Activated naive CD4-positive, alpha-beta T cell treated with anti-CD3 and anti-CD28 coated beads for 36 hours (primary cell): Measurements from ENCODE around the gene CPNE9. TPM values are rescaled to one million over a fixed set of nuclear protein-coding genes. Genes with fewer than 3 reads are reported as not detected.

Experiments used
- CTCF ChIA-PET: fragments of 350-600 bp; sonication (Branson Sonifier 250); formaldehyde crosslinking; loops from one replicate; lab custom pipeline; 2021; ENCODE audit warnings: antibody characterized with exemption; lab: Charles Lee
- DNase-seq: peaks from one replicate; pipeline ENCODE4 v3.0.0-alpha.2; 2020
- H3K27ac Mint-ChIP-seq: one replicate; pipeline ENCODE4 v1.8.0; 2021; ENCODE audit warnings: mild to moderate bottlenecking, mixed read lengths
- H3K27me3 Mint-ChIP-seq: one replicate; pipeline ENCODE4 v1.8.0; 2021; ENCODE audit warnings: low read depth, mixed read lengths
- H3K36me3 Mint-ChIP-seq: one replicate; pipeline ENCODE4 v1.8.0; 2021; ENCODE audit warnings: low read depth, mixed read lengths
- H3K4me1 Mint-ChIP-seq: one replicate; pipeline ENCODE4 v1.8.0; 2021; ENCODE audit warnings: low read depth, mixed read lengths
- H3K4me3 Mint-ChIP-seq: one replicate; pipeline ENCODE4 v1.8.0; 2021; ENCODE audit warnings: mild to moderate bottlenecking, moderate library complexity, mixed read lengths
- H3K9me3 Mint-ChIP-seq: one replicate; pipeline ENCODE4 v1.8.0; 2021; ENCODE audit warnings: mixed read lengths
- intact Hi-C: fragments of 100-400 bp; cut with micrococcal nuclease; formaldehyde crosslinking; loops from one replicate; pipeline ENCODE4 v1.15.1; 2023
- total RNA-seq, 2 experiments: library from RNA; stranded (reverse); gene quantifications; one replicate each; pipeline ENCODE4 v1.2.3, GENCODE V29; 2021

The CPNE9 gene
- total RNA-seq, 2 experiments from 2014 or later: not detected

DNA sequence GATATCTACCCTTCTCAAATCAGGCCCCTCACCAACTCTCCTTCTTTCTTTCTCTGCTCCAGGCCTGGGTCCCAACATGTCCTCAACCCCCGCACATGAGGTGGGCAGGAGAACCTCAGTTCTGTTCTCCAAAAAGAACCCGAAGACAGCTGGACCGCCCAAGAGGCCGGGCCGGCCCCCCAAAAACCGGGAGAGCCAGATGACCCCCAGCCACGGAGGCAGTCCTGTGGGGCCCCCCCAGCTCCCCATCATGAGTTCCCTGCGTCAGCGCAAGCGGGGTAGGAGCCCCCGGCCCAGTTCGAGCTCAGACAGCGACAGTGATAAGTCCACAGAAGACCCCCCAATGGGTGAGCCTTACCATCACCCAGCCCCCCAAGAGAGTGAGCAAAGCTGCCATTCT lies 40.5 kb downstream of the CPNE9 start:
- Mint-ChIP-seq H3K27me3 (no peaks in the 10 kb centered on the region), H3K36me3 (peaks cover 53% of the 10 kb centered on the region), H3K4me1 (peaks cover 13% of the 10 kb centered on the region), H3K27ac (no peak overlapping the region), H3K4me3 (no peak overlapping the region), H3K9me3 (no peaks in the 10 kb centered on the region)
- CTCF ChIA-PET: no interaction called here
- no peak for DNase-seq
- intact Hi-C loops: no loop called here

DNA sequence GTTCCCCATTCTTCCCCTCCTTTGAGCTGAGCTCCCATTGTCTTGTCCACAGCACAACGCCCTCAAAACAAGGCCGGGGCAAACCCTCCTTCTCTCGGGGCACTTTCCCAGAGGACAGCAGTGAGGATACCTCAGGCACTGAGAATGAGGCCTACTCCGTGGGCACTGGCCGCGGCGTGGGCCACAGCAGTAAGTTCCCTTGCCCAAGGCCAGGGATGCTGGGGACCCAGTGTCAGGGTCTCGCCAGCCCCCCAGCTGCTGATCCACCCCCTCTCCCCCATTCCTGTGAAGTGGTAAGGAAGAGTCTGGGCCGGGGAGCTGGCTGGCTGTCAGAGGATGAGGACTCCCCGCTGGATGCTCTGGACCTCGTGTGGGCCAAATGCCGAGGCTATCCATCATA lies 41.9 kb downstream of the CPNE9 start:
- Mint-ChIP-seq H3K36me3 (peaks cover 52% of the 10 kb centered on the region), H3K27me3 (no peaks in the 10 kb centered on the region), H3K4me3 (no peak overlapping the region), H3K4me1 (peaks cover 20% of the 10 kb centered on the region), H3K27ac (peak overlapping the region; percentile 74), H3K9me3 (no peaks in the 10 kb centered on the region)
- no peak for DNase-seq
- intact Hi-C loops: no loop called here
- CTCF ChIA-PET: no interaction called here

DNA sequence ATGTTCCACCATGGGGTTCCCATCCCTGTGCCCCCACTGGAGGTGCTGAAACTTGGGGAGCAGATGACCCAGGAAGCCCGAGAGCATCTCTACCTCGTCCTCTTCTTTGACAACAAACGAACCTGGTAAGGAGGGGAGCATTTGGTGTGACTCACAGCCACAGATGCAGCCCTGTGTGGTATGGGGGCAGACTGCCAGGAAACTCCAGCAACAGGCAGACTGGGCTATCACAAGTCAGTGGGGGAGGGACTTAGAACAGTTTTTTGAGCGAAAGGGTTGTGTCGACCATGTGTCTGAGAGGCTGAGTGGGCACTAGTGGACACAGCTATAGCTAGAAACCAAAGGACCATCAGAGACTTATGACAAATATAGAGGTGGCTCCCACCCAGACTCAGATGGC lies 42.7 kb downstream of the CPNE9 start:
- no peak for DNase-seq
- Mint-ChIP-seq H3K9me3 (no peaks in the 10 kb centered on the region), H3K27me3 (no peaks in the 10 kb centered on the region), H3K27ac (peak overlapping the region; percentile 74), H3K36me3 (peaks cover 50% of the 10 kb centered on the region), H3K4me3 (no peak overlapping the region), H3K4me1 (peaks cover 28% of the 10 kb centered on the region)
- intact Hi-C loops: no loop called here
- CTCF ChIA-PET: no interaction called here

DNA sequence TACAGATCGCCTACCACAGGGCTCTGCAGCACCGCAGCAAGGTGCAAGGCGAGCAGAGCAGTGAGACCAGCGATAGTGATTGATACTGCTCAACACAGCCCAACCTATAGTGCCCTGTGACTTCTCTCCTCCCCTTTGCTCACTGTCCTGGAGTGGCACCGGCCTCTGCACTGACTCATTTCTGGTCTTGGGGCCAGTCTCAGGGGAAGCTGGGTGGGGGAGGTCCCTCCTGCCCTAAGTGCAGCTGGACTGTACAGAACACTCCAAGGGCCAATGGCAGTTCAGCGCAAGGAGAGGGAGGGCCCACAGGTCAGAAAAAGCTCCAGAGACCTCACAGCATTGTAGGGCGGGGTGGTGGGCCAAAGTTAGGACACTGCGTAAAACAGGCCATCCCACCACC lies 43.6 kb downstream of the CPNE9 start:
- no peak overlapping the region for H3K27ac Mint-ChIP-seq

DNA sequence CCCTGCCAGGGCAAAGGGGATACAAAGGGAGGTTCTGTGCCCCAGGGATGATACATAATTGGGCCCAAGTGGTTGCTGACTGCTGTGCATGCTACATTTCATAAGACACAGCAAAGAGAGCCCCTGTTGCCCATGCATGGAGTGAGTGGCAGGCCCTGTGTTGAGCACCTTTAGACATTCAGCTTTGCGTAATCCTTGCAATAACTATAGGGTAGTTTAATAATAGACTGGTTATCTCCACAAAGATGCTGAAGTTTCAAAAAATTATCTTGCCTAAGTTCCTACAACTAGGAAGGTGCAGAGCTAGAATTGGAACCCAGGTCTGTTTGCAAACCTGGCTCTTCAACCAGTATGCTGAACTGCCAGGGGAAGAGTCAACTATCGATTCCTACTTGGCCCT lies 44.4 kb downstream of the CPNE9 start:
- no peak for DNase-seq
- H3K27ac Mint-ChIP-seq: no peak overlapping the region
- H3K9me3 Mint-ChIP-seq: no peaks in the 10 kb centered on the region
- H3K4me3 Mint-ChIP-seq: no peak overlapping the region
- intact Hi-C loops: no loop called here
- H3K36me3 Mint-ChIP-seq: peaks cover 63% of the 10 kb centered on the region
- H3K27me3 Mint-ChIP-seq: no peaks in the 10 kb centered on the region
- H3K4me1 Mint-ChIP-seq: peaks cover 38% of the 10 kb centered on the region
- CTCF ChIA-PET: interaction anchor here (0.6 kb wide), 1 partner anchor 594 kb away, joined by 4 read pairs; no protein-coding TSS in a partner anchor

More for the DNA sequence above, 43.6 kb downstream of the CPNE9 start:
- Mint-ChIP-seq H3K9me3 (no peaks in the 10 kb centered on the region), H3K36me3 (peaks cover 56% of the 10 kb centered on the region), H3K4me3 (no peak overlapping the region), H3K4me1 (peaks cover 37% of the 10 kb centered on the region), H3K27me3 (no peaks in the 10 kb centered on the region)
- CTCF ChIA-PET: no interaction called here
- intact Hi-C loops: no loop called here
- DNase-seq: no peak

DNA sequence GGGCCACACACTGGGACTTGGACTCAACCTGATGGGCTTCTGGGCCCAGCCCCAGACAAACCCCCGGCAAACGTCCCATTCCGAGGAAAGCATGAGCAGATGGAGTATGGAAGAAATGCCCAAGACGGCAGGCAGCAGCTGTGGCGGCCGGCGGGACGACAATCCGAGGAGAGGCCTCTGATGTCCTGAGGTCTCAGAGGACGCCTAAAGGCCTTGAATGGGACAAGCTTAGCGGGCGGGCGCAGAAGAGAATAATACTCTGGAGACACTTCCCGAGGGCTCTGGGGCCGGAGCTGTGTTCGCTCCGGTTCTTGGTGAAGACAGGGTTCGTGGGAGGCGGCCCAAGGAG lies 45.6 kb downstream of the CPNE9 start:
- Mint-ChIP-seq H3K9me3 (no peaks in the 10 kb centered on the region), H3K4me3 (peak overlapping the region; percentile 97), H3K4me1 (peaks cover 44% of the 10 kb centered on the region), H3K36me3 (peaks cover 58% of the 10 kb centered on the region), H3K27ac (peak overlapping the region; percentile 94), H3K27me3 (no peaks in the 10 kb centered on the region)
- CTCF ChIA-PET: interaction anchor here (0.9 to 2.4 kb wide), 4 partner anchors 16 to 28 kb away, joined by 3 to 7 read pairs (median 4); partner anchors contain the start of gene BRPF1
- intact Hi-C loops: loop anchor here (1.0 kb wide), 4 partner anchors 22 to 352 kb away; partner anchors contain the start of genes MTMR14, SETD5 and TADA3
- no peak for DNase-seq

DNA sequence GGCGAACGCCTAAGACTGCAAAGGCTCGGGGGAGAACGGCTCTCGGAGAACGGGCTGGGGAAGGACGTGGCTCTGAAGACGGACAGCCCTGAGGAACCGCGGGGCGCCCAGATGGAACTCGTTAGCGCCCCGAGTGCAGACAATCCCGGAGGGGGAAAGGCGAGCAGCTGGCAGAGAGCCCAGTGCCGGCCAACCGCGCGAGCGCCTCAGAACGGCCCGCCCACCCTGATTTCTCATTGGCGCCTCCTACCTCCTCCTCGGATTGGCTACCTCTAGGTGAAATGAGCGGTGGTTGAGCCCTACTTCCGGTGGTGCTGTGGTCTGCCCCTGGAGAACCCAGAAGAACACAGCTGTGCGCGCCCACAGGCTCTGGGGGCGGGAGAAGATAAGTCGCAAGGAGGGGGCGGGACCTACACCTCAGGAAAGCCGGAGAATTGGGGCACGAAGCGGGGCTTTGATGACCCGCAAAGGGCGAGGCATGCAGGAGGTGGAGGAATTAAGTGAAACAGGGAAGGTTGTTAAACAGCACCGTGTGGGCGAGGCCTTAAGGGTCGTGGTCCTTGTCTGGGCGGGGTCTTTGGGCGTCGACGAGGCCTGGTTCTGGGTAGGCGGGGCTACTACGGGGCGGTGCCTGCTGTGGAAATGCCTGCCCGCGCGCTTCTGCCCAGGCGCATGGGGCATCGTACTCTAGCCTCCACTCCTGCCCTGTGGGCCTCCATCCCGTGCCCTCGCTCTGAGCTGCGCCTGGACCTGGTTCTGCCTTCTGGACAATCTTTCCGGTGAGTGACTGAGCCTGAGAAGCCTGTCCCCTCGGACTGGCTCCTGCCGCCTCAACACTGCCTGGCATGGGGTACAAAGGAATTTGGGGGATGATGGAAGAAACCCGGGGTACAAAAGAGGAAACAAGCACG lies 46.3 kb downstream of the CPNE9 start, which contains the start of gene OGG1:
Gene OGG1 (plus strand): TSS at position 308 of the 911 bp plus-strand sequence. CDS start 335 bp downstream, at position 643.
- no peaks in the 10 kb centered on the region for H3K27me3 Mint-ChIP-seq
- peak within 1 kb of the TSS; percentile 94 for H3K27ac Mint-ChIP-seq
- H3K36me3 Mint-ChIP-seq: peaks cover 58% of the 10 kb centered on the region
- CTCF ChIA-PET: interaction anchor here (0.9 to 2.4 kb wide), 5 partner anchors 17 to 28 kb away, joined by 3 to 7 read pairs (median 4); partner anchors contain the start of gene BRPF1
- peak within 1 kb of the TSS; percentile 97 for H3K4me3 Mint-ChIP-seq
- peaks cover 50% of the 10 kb centered on the region for H3K4me1 Mint-ChIP-seq
- intact Hi-C loops: loop anchor here (1.0 kb wide), 9 partner anchors 19 to 571 kb away; partner anchors contain the start of genes BRPF1, CRELD1, MTMR14 and SEC13
- peak; percentile 98 for DNase-seq
- no peaks in the 10 kb centered on the region for H3K9me3 Mint-ChIP-seq

DNA sequence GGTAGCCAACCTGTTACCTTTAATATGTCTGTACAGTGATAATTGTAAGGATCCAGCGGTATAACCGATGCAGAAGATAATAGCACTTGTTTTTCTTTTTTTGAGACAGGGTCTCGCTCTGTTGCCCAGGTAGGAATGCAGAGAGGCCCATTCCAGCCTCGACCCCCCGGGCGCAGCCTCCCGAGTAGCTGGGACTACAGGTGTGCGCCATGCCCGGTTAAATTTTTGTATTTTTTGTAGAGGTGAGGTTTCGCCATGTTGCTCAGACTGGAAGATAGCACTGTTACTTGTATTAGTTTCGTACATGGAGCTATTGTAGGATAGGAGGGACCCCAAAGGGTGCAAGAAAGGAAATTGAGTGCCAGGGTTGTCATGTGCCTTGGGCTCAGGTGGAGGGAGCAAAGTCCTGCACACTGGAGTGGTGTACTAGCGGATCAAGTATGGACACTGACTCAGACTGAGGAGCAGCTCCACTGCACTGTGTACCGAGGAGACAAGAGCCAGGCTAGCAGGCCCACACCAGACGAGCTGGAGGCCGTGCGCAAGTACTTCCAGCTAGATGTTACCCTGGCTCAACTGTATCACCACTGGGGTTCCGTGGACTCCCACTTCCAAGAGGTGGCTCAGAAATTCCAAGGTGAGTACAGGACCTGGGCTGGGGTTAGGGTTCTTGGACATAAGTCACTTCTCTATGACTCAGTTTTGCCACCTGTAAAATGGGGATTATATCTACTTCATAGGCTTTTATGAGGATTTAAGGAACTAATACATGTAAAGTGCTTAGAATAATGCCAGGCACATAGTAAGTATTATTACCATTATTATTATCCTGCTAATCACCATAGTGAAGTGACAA lies 47.2 kb downstream of the CPNE9 start:
- CTCF ChIA-PET: interaction anchor here (1.1 to 2.4 kb wide), 4 partner anchors 23 to 313 kb away, joined by 3 to 7 read pairs (median 5); no protein-coding TSS in a partner anchor
- no peaks in the 10 kb centered on the region for H3K9me3 Mint-ChIP-seq
- H3K27ac Mint-ChIP-seq: peak overlapping the region; percentile 94
- H3K27me3 Mint-ChIP-seq: no peaks in the 10 kb centered on the region
- peaks cover 60% of the 10 kb centered on the region for H3K36me3 Mint-ChIP-seq
- peaks cover 51% of the 10 kb centered on the region for H3K4me1 Mint-ChIP-seq
- intact Hi-C loops: loop anchor here (1.0 kb wide), 5 partner anchors 19 to 571 kb away; partner anchors contain the start of genes BRPF1, CRELD1 and SEC13
- H3K4me3 Mint-ChIP-seq: peak overlapping the region; percentile 97
- no peak for DNase-seq

DNA sequence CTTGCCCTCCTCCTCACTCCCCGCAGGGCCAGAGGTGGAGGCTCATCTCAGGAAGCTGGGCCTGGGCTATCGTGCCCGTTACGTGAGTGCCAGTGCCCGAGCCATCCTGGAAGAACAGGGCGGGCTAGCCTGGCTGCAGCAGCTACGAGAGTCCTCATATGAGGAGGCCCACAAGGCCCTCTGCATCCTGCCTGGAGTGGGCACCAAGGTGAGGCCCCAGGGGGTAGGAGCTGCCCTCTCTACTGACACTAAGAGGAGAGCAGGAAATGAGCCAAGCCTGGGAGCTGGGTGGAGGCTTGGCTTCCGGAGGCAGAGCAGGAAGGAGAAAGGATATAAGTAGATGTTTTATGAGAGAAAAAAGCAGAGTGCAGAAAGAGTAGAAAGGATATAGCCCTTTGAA lies 51.0 kb downstream of the CPNE9 start:
- intact Hi-C loops: no loop called here
- Mint-ChIP-seq H3K4me1 (peaks cover 33% of the 10 kb centered on the region), H3K27me3 (no peaks in the 10 kb centered on the region), H3K27ac (peak overlapping the region; percentile 50), H3K36me3 (peaks cover 51% of the 10 kb centered on the region), H3K9me3 (no peaks in the 10 kb centered on the region), H3K4me3 (no peak overlapping the region)
- peak; percentile 30 for DNase-seq
- CTCF ChIA-PET: interaction anchor here (0.6 kb wide), 1 partner anchor 568 kb away, joined by 3 read pairs; no protein-coding TSS in a partner anchor

DNA sequence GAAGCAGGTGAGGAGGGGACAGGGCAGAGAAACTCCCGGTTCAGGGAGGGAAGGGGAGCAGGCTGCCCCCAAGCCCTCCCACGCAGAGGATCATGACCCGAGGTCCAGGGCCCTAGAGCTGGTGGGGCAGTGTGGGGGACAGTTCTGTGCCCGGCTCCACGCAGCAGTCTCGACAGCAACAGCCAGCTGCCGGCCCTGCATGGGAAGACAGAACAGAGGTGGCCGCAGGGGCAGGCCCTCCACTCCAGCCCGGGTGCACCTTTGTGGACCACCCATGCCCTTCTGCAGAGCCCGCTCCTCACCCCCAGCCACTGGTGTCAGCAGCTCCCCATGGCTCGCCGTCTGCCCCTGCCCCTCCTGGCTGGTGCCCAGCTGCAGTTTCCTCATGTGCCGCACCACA lies 53.8 kb downstream of the CPNE9 start:
- Mint-ChIP-seq H3K36me3 (peaks cover 51% of the 10 kb centered on the region), H3K27me3 (no peaks in the 10 kb centered on the region), H3K9me3 (no peaks in the 10 kb centered on the region), H3K4me3 (no peak overlapping the region), H3K4me1 (peaks cover 13% of the 10 kb centered on the region), H3K27ac (no peak overlapping the region)
- intact Hi-C loops: no loop called here
- DNase-seq: no peak
- CTCF ChIA-PET: no interaction called here

DNA sequence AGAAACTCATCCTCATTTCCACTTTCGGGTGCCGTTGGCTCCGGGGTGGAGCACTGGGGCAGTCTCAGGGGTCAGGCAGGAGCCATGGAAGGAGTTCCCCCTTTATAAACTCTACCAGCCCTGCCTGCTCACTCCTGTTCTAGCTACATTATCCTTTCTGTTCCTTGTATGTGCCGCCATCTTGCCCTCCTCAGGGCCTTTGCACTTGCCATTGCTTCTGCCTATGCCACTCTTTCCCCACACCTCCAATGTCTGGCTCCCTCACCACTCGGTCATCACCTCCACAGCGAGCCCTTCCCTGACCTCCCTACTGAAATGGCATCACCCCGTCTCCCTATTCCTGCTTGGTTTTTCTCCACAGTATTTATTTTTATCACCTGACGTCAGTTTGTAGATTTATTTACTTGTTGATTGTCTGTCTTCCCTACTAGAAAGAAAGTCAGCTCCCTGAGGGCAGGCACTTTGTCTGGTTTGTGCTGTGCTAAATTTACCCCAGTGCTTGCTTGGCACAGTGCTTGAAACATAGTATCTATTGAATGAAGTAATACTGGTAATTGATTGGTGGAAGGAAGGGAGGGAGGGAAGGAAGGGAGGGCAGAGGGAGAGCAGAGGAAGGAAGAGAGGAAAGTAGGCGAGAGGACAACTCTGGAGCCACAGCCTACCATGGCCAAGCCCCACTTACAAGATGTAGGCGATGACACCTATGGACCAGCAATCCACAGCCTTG lies 57.3 kb downstream of the CPNE9 start:
- Mint-ChIP-seq H3K4me3 (no peak overlapping the region), H3K27me3 (no peaks in the 10 kb centered on the region), H3K27ac (no peak overlapping the region), H3K36me3 (peaks cover 34% of the 10 kb centered on the region), H3K4me1 (no peaks in the 10 kb centered on the region), H3K9me3 (no peaks in the 10 kb centered on the region)
- intact Hi-C loops: no loop called here
- CTCF ChIA-PET: no interaction called here
- DNase-seq: no peak
